MM.1S (cell line): ENCODE results near the gene NRTN.

Experiments
- EZH2 ChIP-seq: fragments of 300-600 bp; sonication (generic); optimal IDR thresholded peaks from 2 replicates; pipeline ENCODE3; 2017; ENCODE audit warnings: low read depth, mild to moderate bottlenecking, antibody characterized with exemption, low read length, mixed read lengths
- EZH2phosphoT487 ChIP-seq: fragments of 300-600 bp; sonication (generic); IDR thresholded peaks from 2 replicates; pipeline ENCODE4 v1.6.1; 2018; ENCODE audit warnings: antibody characterized with exemption, low read length
- TF ChIP-seq, protein P1 (sequence below): fragments of 300-600 bp; sonication (generic); IDR thresholded peaks from 2 replicates; pipeline ENCODE4 v1.5.1; 2016; ENCODE audit warnings: antibody characterized with exemption, low read length, mixed read lengths

DNA sequence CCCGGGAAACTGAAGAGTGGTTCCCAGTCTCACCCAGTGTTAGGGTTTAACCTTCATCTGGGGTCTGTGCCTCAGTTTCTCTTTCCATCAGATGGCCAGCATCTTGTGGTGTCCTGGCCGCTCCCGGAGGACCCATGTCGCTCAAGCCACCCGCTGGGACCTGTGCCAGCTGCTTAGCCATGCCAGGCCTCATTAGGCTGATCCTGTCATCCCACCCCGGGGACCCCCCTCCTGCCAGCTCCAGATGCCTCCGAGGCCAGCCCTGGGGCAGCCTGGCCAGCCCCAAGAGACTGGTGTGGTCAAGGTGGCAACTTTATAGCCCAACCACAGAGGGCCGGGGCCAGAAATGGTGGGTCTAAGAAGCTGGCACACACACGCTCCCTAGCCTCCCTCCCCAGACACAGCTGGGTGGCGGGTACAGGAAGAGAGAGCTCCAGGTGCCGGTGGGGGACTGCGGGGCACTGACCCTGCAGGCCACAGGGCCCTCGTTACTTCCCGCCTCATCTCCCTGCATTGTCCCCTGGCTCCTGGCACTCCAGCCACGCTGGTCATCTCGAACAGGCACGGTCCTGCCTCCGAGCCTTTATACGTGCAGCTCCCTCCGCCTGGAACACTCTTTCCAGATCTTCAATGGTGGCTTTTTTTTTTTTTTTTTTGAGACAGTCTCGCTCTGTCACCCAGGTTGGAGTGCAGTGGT is 3.4 kb downstream of the NRTN start:
- TF ChIP-seq EZH2 (no peak), EZH2phosphoT487 (no peak)
- TF ChIP-seq, protein P1, sequence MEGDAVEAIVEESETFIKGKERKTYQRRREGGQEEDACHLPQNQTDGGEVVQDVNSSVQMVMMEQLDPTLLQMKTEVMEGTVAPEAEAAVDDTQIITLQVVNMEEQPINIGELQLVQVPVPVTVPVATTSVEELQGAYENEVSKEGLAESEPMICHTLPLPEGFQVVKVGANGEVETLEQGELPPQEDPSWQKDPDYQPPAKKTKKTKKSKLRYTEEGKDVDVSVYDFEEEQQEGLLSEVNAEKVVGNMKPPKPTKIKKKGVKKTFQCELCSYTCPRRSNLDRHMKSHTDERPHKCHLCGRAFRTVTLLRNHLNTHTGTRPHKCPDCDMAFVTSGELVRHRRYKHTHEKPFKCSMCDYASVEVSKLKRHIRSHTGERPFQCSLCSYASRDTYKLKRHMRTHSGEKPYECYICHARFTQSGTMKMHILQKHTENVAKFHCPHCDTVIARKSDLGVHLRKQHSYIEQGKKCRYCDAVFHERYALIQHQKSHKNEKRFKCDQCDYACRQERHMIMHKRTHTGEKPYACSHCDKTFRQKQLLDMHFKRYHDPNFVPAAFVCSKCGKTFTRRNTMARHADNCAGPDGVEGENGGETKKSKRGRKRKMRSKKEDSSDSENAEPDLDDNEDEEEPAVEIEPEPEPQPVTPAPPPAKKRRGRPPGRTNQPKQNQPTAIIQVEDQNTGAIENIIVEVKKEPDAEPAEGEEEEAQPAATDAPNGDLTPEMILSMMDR = no peak
